H1 (cell line): Measurements from ENCODE around the gene CELSR1. TPM values are rescaled to one million over a fixed set of nuclear protein-coding genes. Genes with fewer than 3 reads are reported as not detected.

Source experiments
- CTCF ChIA-PET: fragments of 300-600 bp; sonication (Branson Sonifier 250); formaldehyde crosslinking; loops from one replicate; lab custom pipeline; 2021; ENCODE audit not compliant: partially characterized antibody; lab: Charles Lee
- POLR2A ChIA-PET: fragments of 300-600 bp; sonication (Branson Sonifier 250); formaldehyde crosslinking; loops from one replicate; lab custom pipeline; 2021; ENCODE audit warnings: inconsistent platforms; ENCODE audit not compliant: partially characterized antibody; lab: Charles Lee
- DNase-seq, 2 experiments: peaks; one replicate each; pipeline versions ENCODE4 v3.0.0 to v3.0.0-alpha.2; 2010 to 2022; ENCODE audit warnings: low spot score in 2 of 2, low read depth in 1 of 2, mixed read lengths in 1 of 2
- FAIRE-seq: peaks from 2 replicates; lab custom pipeline; 2011; peaks lifted over from hg19 to GRCh38; lab: Jason Lieb, UNC
- H2AFZ ChIP-seq: 2 replicates; pipeline ENCODE4 v1.8.1; 2012; ENCODE audit warnings: low read length, inconsistent platforms
- H2AK5ac ChIP-seq: 2 replicates; pipeline ENCODE4 v1.6.1; 2013; ENCODE audit warnings: low read depth, low read length
- H2BK120ac ChIP-seq: replicated peaks from 2 replicates; pipeline ENCODE3; 2013; ENCODE audit warnings: low read depth, low read length, inconsistent platforms
- H2BK12ac ChIP-seq: 2 replicates; pipeline ENCODE4 v1.6.1; 2013; ENCODE audit warnings: low read depth, low read length
- H2BK15ac ChIP-seq: 2 replicates; pipeline ENCODE4 v1.6.1; 2013; ENCODE audit warnings: low read length
- H2BK20ac ChIP-seq: 2 replicates; pipeline ENCODE4 v1.6.1; 2013; ENCODE audit warnings: low read length
- H2BK5ac ChIP-seq: 2 replicates; pipeline ENCODE4 v1.6.1; 2013; ENCODE audit warnings: low read depth, low read length
- H3K14ac ChIP-seq: 2 replicates; pipeline ENCODE4 v1.6.1; 2013; ENCODE audit warnings: inconsistent platforms; ENCODE audit not compliant: insufficient read length
- H3K18ac ChIP-seq: 2 replicates; pipeline ENCODE4 v1.6.1; 2013; ENCODE audit warnings: low read length; ENCODE audit errors: extremely low read depth
- H3K23ac ChIP-seq: 2 replicates; pipeline ENCODE4 v1.6.1; 2013; ENCODE audit warnings: inconsistent platforms; ENCODE audit not compliant: insufficient read length
- H3K23me2 ChIP-seq: 2 replicates; pipeline ENCODE4 v1.6.1; 2013; ENCODE audit warnings: low read depth, low read length
- H3K27ac ChIP-seq: 2 replicates; pipeline ENCODE4 v1.6.1; 2011; ENCODE audit warnings: low read depth, low read length, inconsistent platforms
- H3K27me3 ChIP-seq, 4 experiments: replicated peaks in 1 of 4; 1 replicate in 1 of 4; 2 replicates in 3 of 4; pipeline versions ENCODE4 v1.6.1 to v1.8.1; 2011 to 2013; ENCODE audit warnings: low read length in 3 of 4, mild to moderate bottlenecking in 3 of 4, inconsistent platforms in 2 of 4, mixed read lengths in 2 of 4, moderate library complexity in 1 of 4; ENCODE audit not compliant: control insufficient read depth in 3 of 4, insufficient read depth in 3 of 4; ENCODE audit errors: extremely low read depth in 1 of 4
- H3K36me3 ChIP-seq, 4 experiments: 2 replicates each; pipeline versions ENCODE4 v1.6.1 to v1.8.1; 2011 to 2013; ENCODE audit warnings: mild to moderate bottlenecking in 4 of 4, low read length in 3 of 4, moderate library complexity in 2 of 4, control low read depth in 1 of 4, inconsistent platforms in 1 of 4; ENCODE audit not compliant: insufficient read depth in 4 of 4, control insufficient read depth in 2 of 4
- H3K4ac ChIP-seq: replicated peaks from 2 replicates; pipeline ENCODE3; 2013; ENCODE audit warnings: low read length, low read depth, mixed read lengths, inconsistent platforms; ENCODE audit not compliant: insufficient read length
- H3K4me1 ChIP-seq, 4 experiments: replicated peaks in 1 of 4; 1 replicate in 1 of 4; 2 replicates in 3 of 4; pipeline versions ENCODE4 v1.6.1 to v1.8.1; 2011 to 2013; ENCODE audit warnings: low read length in 3 of 4, inconsistent platforms in 2 of 4, mixed read lengths in 1 of 4; ENCODE audit not compliant: insufficient read depth in 4 of 4, control insufficient read depth in 3 of 4
- H3K4me2 ChIP-seq, 2 experiments: 2 replicates each; pipeline versions ENCODE4 v1.6.1 to v1.8.1; 2011 to 2013; ENCODE audit warnings: low read depth in 2 of 2, low read length in 2 of 2, control low read depth in 1 of 2, inconsistent platforms in 1 of 2, mild to moderate bottlenecking in 1 of 2; ENCODE audit not compliant: insufficient read depth in 1 of 2
- H3K4me3 ChIP-seq, 4 experiments: fragments of 200-600, 300-600 bp in 1 of 4; sonication (generic), shearing (Covaris generic), sonication (Bioruptor Twin) in 1 of 4; 2 replicates each; pipeline versions ENCODE4 v1.5.1 to v1.8.1; 2011 to 2016; ENCODE audit warnings: low read length in 4 of 4, low read depth in 3 of 4, control low read depth in 2 of 4, inconsistent platforms in 2 of 4, mild to moderate bottlenecking in 2 of 4, mixed read lengths in 1 of 4, moderate library complexity in 1 of 4; ENCODE audit not compliant: insufficient read depth in 2 of 4; ENCODE audit errors: extremely low read depth in 1 of 4
- H3K56ac ChIP-seq: replicated peaks from 2 replicates; pipeline ENCODE3; 2013; ENCODE audit warnings: low read depth, mild to moderate bottlenecking, mixed read lengths, low read length, inconsistent platforms; ENCODE audit not compliant: insufficient read length
- H3K79me1 ChIP-seq: 2 replicates; pipeline ENCODE4 v1.6.1; 2013; ENCODE audit warnings: low read depth, low read length, control low read depth
- H3K79me2 ChIP-seq, 2 experiments: 2 replicates each; pipeline versions ENCODE4 v1.6.1 to v1.8.1; 2012 to 2013; ENCODE audit warnings: low read length in 2 of 2, mild to moderate bottlenecking in 2 of 2, inconsistent platforms in 1 of 2; ENCODE audit not compliant: insufficient read depth in 2 of 2, control insufficient read depth in 1 of 2
- H3K9ac ChIP-seq, 4 experiments: replicated peaks in 1 of 4; 1 replicate in 1 of 4; 2 replicates in 3 of 4; pipeline versions ENCODE4 v1.6.1 to v1.8.1; 2011 to 2013; ENCODE audit warnings: low read depth in 3 of 4, low read length in 3 of 4, control low read depth in 2 of 4, mild to moderate bottlenecking in 2 of 4, moderate library complexity in 2 of 4, inconsistent platforms in 1 of 4; ENCODE audit errors: extremely low read depth in 1 of 4
- H3K9me3 ChIP-seq, 2 experiments: 2 replicates each; pipeline versions ENCODE4 v1.6.1 to v1.8.1; 2012 to 2013; ENCODE audit warnings: mild to moderate bottlenecking in 2 of 2, moderate library complexity in 2 of 2, control low read depth in 1 of 2, inconsistent platforms in 1 of 2, low read depth in 1 of 2, low read length in 1 of 2, mixed read lengths in 1 of 2; ENCODE audit not compliant: insufficient read depth in 2 of 2
- H4K20me1 ChIP-seq, 2 experiments: replicated peaks in 1 of 2; 2 replicates each; pipeline versions ENCODE3 to v1.8.1; 2011 to 2013; ENCODE audit warnings: inconsistent platforms in 2 of 2, low read length in 2 of 2, mild to moderate bottlenecking in 1 of 2; ENCODE audit not compliant: insufficient read depth in 2 of 2, control insufficient read depth in 1 of 2
- H4K5ac ChIP-seq: 2 replicates; pipeline ENCODE4 v1.6.1; 2013; ENCODE audit warnings: low read length, low read depth, mixed read lengths, inconsistent platforms; ENCODE audit not compliant: insufficient read length
- H4K8ac ChIP-seq: 2 replicates; pipeline ENCODE4 v1.8.0; 2013; ENCODE audit warnings: mild to moderate bottlenecking, moderate library complexity, low read length, inconsistent platforms; ENCODE audit not compliant: insufficient read depth; ENCODE audit errors: extremely low read depth
- H4K91ac ChIP-seq: replicated peaks from 2 replicates; pipeline ENCODE3; 2013; ENCODE audit warnings: low read length, mixed read lengths, inconsistent platforms; ENCODE audit not compliant: insufficient read length
- ATF3 ChIP-seq: IDR thresholded peaks from 2 replicates; pipeline ENCODE4 v1.6.1; 2011; ENCODE audit warnings: low read depth, mild to moderate bottlenecking, low read length; ENCODE audit not compliant: insufficient read depth
- GTF2F1 ChIP-seq: IDR thresholded peaks from 2 replicates; pipeline ENCODE4 v1.6.1; 2012; ENCODE audit warnings: low read depth, low read length, improper control_type of control experiment, borderline replicate concordance
- HDAC6 ChIP-seq: IDR thresholded peaks from one replicate; pipeline ENCODE4 v1.7.1; 2012; ENCODE audit warnings: low read depth, mild to moderate bottlenecking, inconsistent platforms, low read length, moderate library complexity
- MAX ChIP-seq: IDR thresholded peaks from 2 replicates; pipeline ENCODE4 v1.6.1; 2012; ENCODE audit warnings: inconsistent platforms
- POU5F1 ChIP-seq: IDR thresholded peaks from 2 replicates; pipeline ENCODE4 v1.6.1; 2011; ENCODE audit warnings: low read depth, mild to moderate bottlenecking, low read length, moderate library complexity
- RFX5 ChIP-seq: IDR thresholded peaks from 2 replicates; pipeline ENCODE4 v1.6.1; 2011; ENCODE audit warnings: low read depth, low read length, improper control_type of control experiment, borderline replicate concordance
- SP1 ChIP-seq: IDR thresholded peaks from 2 replicates; pipeline ENCODE4 v1.6.1; 2011; ENCODE audit warnings: low read depth, low read length
- SP4 ChIP-seq: IDR thresholded peaks from 2 replicates; pipeline ENCODE4 v1.6.1; 2012; ENCODE audit warnings: low read length, inconsistent platforms
- TBP ChIP-seq: IDR thresholded peaks from 2 replicates; pipeline ENCODE4 v1.6.1; 2011; ENCODE audit warnings: low read depth, low read length, improper control_type of control experiment
- WGBS, 2 experiments: shearing (Covaris generic) in 1 of 2; methylation state at CpG; one replicate each; pipeline versions ENCODE4 v1.1.6 to v1.1.7; 2013 to 2015; ENCODE audit warnings: low lambda C conversion rate in 2 of 2, mixed read lengths in 2 of 2, inconsistent platforms in 1 of 2, low coverage in 1 of 2, missing lambda C conversion rate in 1 of 2; ENCODE audit not compliant: insufficient replicate concordance in 2 of 2, insufficient coverage in 1 of 2, insufficient read length in 1 of 2; ENCODE audit errors: extremely low coverage in 1 of 2, missing lambda C conversion rate in 1 of 2; 5-methylcytosine and 5-hydroxymethylcytosine counted together
- polyA plus RNA-seq, 7 experiments: library from polyadenylated mRNA; depleted of rRNA in 3 of 7; stranded (reverse) in 5 of 7; unstranded in 2 of 7; fragments of >200 nt in 5 of 7; fragments of 200-250 nt in 2 of 7; gene quantifications; 1 replicate in 5 of 7; 2 replicates in 1 of 7; 4 replicates in 1 of 7; pipeline versions ENCODE4 v1.2.1 to v1.2.3, GENCODE V29; 2011 to 2013; ENCODE audit warnings: missing spikeins in 2 of 7, mixed read lengths in 2 of 7
- total RNA-seq: library from RNA; stranded (reverse); fragmentation: NEBNext Ultra II Directional; extraction: Animal tissue kit (Norgen Biotek cat#: 25700); gene quantifications from 2 replicates; pipeline ENCODE4 v1.2.1, GENCODE V29; 2021

Gene CELSR1
- total and polyA plus RNA-seq, 2 of the 8 experiments (the other 6 are each of a cell fraction or from before 2014, with no cell fraction given): 9.0 to 12.4 TPM

- H2BK12ac ChIP-seq: no peak overlapping the region
- no peaks in the 10 kb centered on the region for H3K79me2 ChIP-seq
- H3K23ac ChIP-seq: no peak overlapping the region
- CTCF ChIA-PET: interaction anchor here (1.2 to 1.8 kb wide), 4 partner anchors 22 to 138 kb away, joined by 3 to 4 read pairs (median 3); no protein-coding TSS in a partner anchor
- H3K27ac ChIP-seq: no peak overlapping the region
- H3K4me2 ChIP-seq: no peak overlapping the region
- no peaks in the 10 kb centered on the region for H3K36me3 ChIP-seq
- no peaks in the 10 kb centered on the region for H3K23me2 ChIP-seq
- no peak overlapping the region for H2BK20ac ChIP-seq
- H3K18ac ChIP-seq: no peak overlapping the region
- H4K20me1 ChIP-seq: no peaks in the 10 kb centered on the region
- H4K8ac ChIP-seq: no peak overlapping the region
- DNase-seq: no peak
- TF ChIP-seq SP4: no peak
- no peak for TF ChIP-seq POU5F1
- TF ChIP-seq SP1: no peak
- no peak for TF ChIP-seq ATF3
- TF ChIP-seq RFX5: no peak
- no peak for TF ChIP-seq TBP
- no peak for TF ChIP-seq MAX
- TF ChIP-seq GTF2F1: no peak
- TF ChIP-seq HDAC6: no peak
- TF ChIP-seq, all 59 proteins: peak for 0
- H3K4me1 ChIP-seq: peaks cover 0 to 7% (median 3%) of the 10 kb centered on the region in 4 experiments; a peak in 2 of 7 replicates
- no peak overlapping the region for H2AFZ ChIP-seq
- H3K56ac ChIP-seq: no peak overlapping the region
- no peak overlapping the region for H4K91ac ChIP-seq
- no peak for FAIRE-seq
- H3K4me3 ChIP-seq: no peak overlapping the region
- no peak overlapping the region for H2BK15ac ChIP-seq
- no peak overlapping the region for H4K5ac ChIP-seq
- no peak overlapping the region for H3K9ac ChIP-seq
- no peak overlapping the region for H3K4ac ChIP-seq
- H3K14ac ChIP-seq: no peak overlapping the region
- H3K9me3 ChIP-seq: peaks cover 3 to 4% of the 10 kb centered on the region in 2 experiments; a peak in 2 of 4 replicates
- no peak overlapping the region for H2BK120ac ChIP-seq
- no peak overlapping the region for H2AK5ac ChIP-seq
- no peaks in the 10 kb centered on the region; the same call in none of the 2 replicates for H3K79me1 ChIP-seq
- H3K27me3 ChIP-seq: no peaks in the 10 kb centered on the region
- H2BK5ac ChIP-seq: no peak overlapping the region
- 95% methylated on average over 17 of the region's 17 CpGs; no CpG with 5 or more reads in 1 of the 2 experiments for WGBS, 2 experiments
- POLR2A ChIA-PET: interaction anchor here (1.1 kb wide), 1 partner anchor 8 kb away, joined by 3 read pairs; no protein-coding TSS in a partner anchor
Measured at GRCh38 chr22:46478083-46478551, 59.3 kb downstream of the CELSR1 start.
